Eye (tissue), 1 donor: ENCODE measurements around the gene PDE6B.
"Not testable (repeated sequence)": the region's sequence is repeated elsewhere in the genome, so short reads cannot be mapped to it uniquely, and the experiment has no call there.

Experiments
- DNase-seq: peaks from one replicate; pipeline ENCODE4 v3.0.0-alpha.2; 2015

Gene PDE6B

DNA sequence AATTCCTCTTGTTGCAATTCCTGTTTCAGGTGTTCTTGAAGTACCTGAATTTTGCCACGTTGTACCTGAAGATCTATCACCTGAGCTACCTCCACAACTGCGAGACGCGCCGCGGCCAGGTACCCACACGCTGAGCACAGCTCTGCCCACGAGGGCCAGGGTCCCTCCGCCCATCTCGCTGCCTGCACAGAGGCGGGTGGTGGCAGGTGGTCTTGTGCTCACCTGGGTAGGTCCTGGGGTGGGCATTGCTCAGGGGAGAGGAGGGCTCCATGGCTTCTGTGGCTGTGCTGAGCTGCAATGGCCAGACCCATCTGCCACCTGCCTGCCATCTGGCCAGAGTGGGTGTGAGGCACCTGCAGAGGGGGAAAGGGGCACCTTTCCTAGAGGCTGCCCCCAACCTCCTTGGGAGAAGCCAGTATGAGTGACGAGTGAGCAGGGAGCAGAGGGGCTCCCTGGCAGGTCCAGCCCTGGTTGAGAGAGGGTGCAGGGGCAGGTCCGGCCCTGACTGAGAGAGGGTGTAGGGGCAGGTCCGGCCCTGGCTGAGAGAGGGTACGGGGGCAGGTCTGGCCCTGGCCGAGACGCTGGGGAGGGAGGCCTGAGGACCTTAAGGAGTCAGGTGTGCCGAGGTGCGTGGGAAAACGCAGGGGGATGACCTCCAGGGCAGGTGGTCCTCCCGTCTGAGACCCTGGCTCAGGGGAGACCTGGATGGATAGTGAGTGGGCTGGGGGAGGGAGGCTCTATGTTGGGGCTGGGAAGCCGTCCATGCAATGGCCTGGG lies 10.7 kb downstream of the PDE6B start:
- no peak for DNase-seq

DNA sequence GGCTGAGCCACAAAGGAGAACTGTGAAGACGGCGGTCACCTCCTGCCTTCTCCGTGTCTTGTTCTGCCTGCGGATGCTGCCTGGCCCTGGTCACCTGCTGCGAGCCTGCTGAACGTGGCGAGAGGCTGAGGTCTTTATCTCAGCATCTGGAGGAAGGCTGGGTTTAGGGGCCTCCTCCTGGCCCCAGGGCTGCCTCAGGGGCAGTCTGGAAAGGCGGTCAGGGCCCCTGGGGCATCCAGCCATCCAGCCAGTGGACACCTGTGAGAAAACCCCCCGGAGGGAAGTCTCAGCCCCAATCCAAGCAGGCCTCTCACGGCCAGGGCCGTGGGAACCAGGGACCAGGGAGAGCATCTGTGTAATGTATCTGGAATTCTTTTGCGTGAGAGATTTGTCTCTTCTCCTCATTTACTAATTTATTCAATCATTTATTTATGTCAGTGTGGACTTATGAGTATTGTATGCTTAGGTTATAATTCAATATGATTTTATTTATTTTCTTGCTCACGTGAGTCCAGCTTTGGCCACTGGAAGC lies 11.3 kb downstream of the PDE6B start:
- peak; percentile 37 for DNase-seq

GRCh38 chr4:637536-638280 lies 12.3 kb downstream of the PDE6B start:
- peak; percentile 72 for DNase-seq

DNA sequence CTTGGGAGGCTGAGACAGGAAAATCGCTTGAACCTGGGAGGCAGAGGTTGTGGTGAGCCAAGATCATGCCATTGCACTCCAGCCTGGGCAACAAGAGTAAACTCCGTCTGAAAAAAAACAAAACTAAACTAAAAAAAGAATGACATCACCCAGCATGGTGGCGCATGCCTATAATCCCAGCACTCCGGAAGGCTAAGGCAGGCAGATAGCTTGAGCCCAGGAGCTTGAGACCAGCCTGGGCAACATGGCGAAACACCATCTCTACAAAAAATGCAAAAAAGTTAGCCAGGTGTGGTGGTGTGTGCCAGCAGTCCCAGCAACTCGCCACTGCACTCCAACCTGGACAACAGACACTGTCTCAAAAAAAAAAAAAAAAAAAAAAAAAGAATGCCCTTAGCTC lies 17.0 kb downstream of the PDE6B start:
- not testable (repeated sequence) for DNase-seq

GRCh38 chr4:646460-646859 lies 21.1 kb downstream of the PDE6B start:
- no peak for DNase-seq

GRCh38 chr4:647481-647880 lies 22.1 kb downstream of the PDE6B start:
- DNase-seq = no peak

DNA sequence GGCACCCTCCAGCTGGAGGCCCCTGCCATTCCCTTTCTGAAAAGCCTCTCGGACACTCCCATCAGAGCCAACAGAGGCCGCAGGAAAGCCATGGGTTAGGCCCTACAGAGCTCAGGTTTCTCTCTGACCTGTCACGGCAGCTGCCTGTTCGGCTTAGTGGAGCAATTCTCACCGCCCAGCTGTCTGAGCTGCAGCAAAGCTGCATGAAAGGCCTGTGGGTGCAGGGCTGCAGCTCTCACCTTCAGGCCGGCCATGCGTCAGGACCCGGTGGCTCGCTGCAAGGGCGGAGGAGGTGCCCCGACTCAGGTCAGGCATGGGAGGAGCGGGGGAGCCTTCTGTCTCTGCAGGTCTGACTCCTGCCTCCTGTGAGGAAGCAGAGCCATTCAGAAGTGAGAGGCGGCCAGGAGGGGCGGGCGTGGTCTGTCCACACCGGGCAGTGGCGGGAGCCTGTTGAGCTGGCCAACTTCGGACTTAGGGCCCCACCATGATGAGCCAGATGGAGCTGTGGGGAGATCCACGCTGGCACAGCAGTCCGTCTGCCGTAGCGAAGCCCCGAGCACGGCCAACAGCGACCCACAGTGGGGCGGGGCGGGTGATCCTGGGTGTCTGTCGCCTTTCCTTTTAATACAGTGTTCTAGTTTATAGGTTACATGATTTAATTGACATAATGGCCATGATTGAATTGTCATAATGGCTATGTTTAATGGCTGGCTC lies 23.4 kb downstream of the PDE6B start:
- DNase-seq = no peak

GRCh38 chr4:649293-649625 lies 23.9 kb downstream of the PDE6B start:
- no peak for DNase-seq

DNA sequence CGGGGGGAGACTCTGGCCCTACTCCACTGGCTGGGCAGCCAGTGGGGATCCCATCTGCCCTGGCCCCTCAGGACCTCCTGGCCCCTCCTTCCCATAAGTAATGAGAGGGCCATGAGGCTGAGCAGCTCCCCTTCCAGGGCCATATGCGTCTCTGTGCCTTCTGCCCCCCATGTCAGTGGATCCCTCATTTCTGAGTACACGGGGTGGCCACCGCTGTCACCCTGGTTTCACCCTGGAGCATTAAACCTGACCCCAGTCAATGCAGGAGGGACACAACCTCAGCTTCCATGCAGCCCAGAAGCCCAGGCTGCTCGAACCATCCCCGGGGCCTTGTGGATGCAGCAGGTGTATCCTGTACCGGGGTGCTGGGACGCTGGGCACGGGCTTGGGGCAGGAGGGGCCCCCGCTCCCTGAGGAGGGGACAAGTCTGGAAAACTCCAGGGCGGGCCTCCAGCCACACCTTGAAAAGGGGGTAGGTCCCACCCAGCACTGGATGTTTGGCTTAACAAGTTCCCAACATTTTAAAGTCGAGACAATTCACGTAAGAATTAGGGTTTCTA lies 24.5 kb downstream of the PDE6B start:
- no peak for DNase-seq

- no peak for DNase-seq
Observed at GRCh38 chr4:650461-650860, 25.1 kb downstream of the PDE6B start.

DNA sequence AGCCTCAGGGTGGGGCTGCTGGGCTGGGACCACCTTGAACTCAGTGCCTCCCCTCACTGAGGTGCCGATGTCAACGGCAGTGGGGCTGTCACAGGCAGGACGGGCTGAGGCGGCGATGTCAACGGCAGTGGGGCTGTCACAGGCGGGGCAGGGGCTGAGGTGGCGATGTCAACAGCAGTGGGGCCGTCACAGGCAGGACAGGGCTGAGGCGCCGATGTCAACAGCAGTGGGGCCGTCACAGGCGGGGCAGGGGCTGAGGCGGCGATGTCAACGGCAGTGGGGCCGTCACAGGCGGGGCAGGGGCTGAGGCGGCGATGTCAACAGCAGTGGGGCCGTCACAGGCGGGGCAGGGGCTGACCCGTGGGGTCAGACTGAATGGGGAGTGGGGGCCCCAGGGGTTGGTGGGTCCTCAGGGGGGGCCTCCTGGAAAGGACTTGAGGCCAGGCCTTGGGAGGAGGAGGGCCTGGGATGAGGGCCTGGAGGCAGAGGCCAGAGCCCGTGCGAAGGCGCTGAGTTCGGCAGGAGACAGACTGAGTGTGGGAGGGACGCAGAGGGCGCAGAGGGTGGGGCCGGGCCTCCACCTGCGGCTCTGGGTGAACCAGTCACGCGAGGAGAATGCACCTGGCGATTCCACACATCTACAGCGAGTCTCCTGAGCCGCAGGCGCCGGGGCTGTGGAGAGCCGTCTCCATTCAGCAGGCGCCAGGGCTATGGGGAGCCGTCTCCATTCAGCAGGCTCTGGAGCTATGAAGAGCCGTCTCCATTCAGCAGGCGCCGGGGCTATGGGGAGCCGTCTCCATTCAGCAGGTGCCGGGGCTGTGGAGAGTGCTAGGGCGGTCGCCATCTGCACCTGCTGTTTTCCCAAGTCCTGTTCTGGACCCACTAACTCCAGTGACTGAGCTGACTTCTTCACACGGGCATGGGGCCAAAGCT lies 25.8 kb downstream of the PDE6B start:
- peak; percentile 51 for DNase-seq

- no peak for DNase-seq
Observed at GRCh38 chr4:651884-652642, 26.7 kb downstream of the PDE6B start.

DNA sequence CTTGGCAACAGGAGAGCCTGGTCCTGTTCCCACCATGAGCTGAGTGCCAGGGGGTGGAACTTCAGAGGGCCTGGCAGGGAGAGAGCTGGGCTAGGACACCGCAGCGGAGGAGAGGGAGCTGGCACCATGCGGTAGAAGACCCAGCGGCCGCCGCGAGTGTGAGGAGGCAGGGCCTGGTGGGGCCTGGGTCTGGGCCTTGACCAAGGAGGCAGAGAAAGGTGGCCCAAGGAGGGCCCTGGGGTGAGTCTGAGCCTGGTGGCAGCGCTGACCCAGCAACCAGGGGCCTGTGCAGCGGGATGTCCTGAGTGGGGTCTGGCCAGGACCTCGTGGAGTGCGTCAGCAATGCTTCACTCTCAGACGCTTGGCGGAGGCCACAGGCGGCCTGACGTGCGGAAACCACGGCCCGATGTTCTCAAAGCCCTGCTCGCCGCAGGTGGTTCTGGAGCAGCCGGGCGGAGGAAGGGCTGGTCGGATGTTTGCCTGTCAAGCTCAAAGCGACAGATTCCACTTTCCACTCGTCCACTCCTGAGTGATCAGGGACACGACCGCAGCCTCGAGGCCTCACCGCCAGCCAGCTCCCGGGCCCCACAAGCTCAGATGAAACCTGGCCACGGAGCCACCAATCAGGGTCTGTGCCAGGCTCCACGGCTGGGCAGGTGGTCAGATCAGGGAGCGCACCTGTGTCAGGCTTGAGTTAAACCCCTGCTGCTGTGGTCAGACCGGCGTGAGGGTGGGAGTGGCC lies 27.9 kb downstream of the PDE6B start:
- DNase-seq = no peak

DNA sequence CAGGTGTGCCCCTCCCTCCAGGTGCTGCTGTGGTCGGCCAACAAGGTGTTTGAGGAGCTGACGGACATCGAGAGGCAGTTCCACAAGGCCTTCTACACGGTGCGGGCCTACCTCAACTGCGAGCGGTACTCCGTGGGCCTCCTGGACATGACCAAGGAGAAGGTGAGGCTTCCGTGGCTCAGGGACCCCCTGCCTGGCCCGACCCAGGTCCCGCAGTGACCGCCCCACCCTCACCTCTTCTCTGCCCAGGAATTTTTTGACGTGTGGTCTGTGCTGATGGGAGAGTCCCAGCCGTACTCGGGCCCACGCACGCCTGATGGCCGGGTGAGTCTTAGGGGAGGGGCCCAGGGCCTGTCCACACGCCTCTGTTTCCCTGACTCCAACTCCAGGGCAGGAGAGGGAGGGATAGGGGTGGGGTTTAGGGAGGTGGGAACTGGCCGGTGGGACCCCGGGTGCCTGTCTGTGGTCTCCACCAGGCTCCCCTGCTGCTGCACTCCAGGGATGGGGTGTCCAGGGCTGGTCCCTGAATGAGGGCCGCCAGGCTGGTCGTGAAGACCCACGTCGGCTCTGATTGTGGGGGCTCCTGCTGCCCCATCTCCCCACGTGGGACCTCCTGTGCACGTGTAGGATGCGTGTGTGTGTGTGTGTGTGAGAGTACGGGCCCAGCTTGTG lies 28.6 kb downstream of the PDE6B start:
- no peak for DNase-seq

- DNase-seq = no peak
Observed at GRCh38 chr4:654503-654845, 29.1 kb downstream of the PDE6B start.

- DNase-seq = no peak
Observed at GRCh38 chr4:654871-655463, 29.6 kb downstream of the PDE6B start.

GRCh38 chr4:655464-656151 lies 30.2 kb downstream of the PDE6B start:
- DNase-seq = no peak

GRCh38 chr4:656436-657337 lies 31.3 kb downstream of the PDE6B start:
- no peak for DNase-seq
